ENCODE measurements around the gene EYS. TPM values are rescaled to one million over a fixed set of nuclear protein-coding genes. Genes with fewer than 3 reads are reported as not detected.
"Not testable (repeated sequence)": the region's sequence is repeated elsewhere in the genome, so short reads cannot be mapped to it uniquely, and the experiment has no call there.

The EYS gene
- total RNA-seq, 1 experiment from 2014 or later: 1.5 TPM

- POLR2A ChIA-PET: no interaction called here
- DNase-seq (ENCODE audit: unreplicated experiment): peak; percentile 75
- no peaks in the 10 kb centered on the region for H3K4me1 Mint-ChIP-seq (ENCODE audit: insufficient read depth, unreplicated experiment)
- CTCF ChIA-PET: interaction anchor here (0.7 to 0.8 kb wide), 2 partner anchors 223 to 296 kb away, joined by 3 read pairs; no protein-coding TSS in a partner anchor
- no peaks in the 10 kb centered on the region for H3K27me3 Mint-ChIP-seq (ENCODE audit: insufficient read depth, unreplicated experiment)
- BruUV-seq (replicated peaks): no TSS peak
- peaks cover 3% of the 10 kb centered on the region for H3K9me3 Mint-ChIP-seq (ENCODE audit: unreplicated experiment)
- no peak overlapping the region for H3K4me3 Mint-ChIP-seq (ENCODE audit: unreplicated experiment)
- H3K27ac Mint-ChIP-seq (ENCODE audit: low read depth, unreplicated experiment): peak overlapping the region; percentile 39
- intact Hi-C loops (cut with micrococcal nuclease): no loop called here
- no peaks in the 10 kb centered on the region for H3K36me3 Mint-ChIP-seq (ENCODE audit: insufficient read depth, unreplicated experiment)
- no peak for TF ChIP-seq CTCF (IDR thresholded peaks at IDR 0.05; ENCODE audit: unreplicated experiment)
Measured at GRCh38 chr6:64034910-64035655, 1671.9 kb downstream of the EYS start.

- DNase-seq (ENCODE audit: unreplicated experiment): no peak
- BruUV-seq (replicated peaks): no TSS peak
- POLR2A ChIA-PET: no interaction called here
- H3K27ac Mint-ChIP-seq (ENCODE audit: low read depth, unreplicated experiment): no peak overlapping the region
- H3K9me3 Mint-ChIP-seq (ENCODE audit: unreplicated experiment): peaks cover 9% of the 10 kb centered on the region
- no peaks in the 10 kb centered on the region for H3K4me1 Mint-ChIP-seq (ENCODE audit: insufficient read depth, unreplicated experiment)
- intact Hi-C loops (cut with micrococcal nuclease): no loop called here
- CTCF ChIA-PET: interaction anchor here (0.7 to 0.8 kb wide), 2 partner anchors 224 to 297 kb away, joined by 3 read pairs; no protein-coding TSS in a partner anchor
- TF ChIP-seq CTCF (IDR thresholded peaks at IDR 0.05; ENCODE audit: unreplicated experiment): no peak
- H3K36me3 Mint-ChIP-seq (ENCODE audit: insufficient read depth, unreplicated experiment): no peaks in the 10 kb centered on the region
- H3K27me3 Mint-ChIP-seq (ENCODE audit: insufficient read depth, unreplicated experiment): no peaks in the 10 kb centered on the region
- no peak overlapping the region for H3K4me3 Mint-ChIP-seq (ENCODE audit: unreplicated experiment)
Measured at GRCh38 chr6:64034291-64034690, 1672.7 kb downstream of the EYS start.

- H3K27me3 Mint-ChIP-seq (ENCODE audit: insufficient read depth, unreplicated experiment); intact Hi-C loops (cut with micrococcal nuclease): not testable (repeated sequence)
- CTCF ChIA-PET: interaction anchor here (0.7 kb wide), 1 partner anchor 18 kb away, joined by 3 read pairs; no protein-coding TSS in a partner anchor
Measured at GRCh38 chr6:64030950-64031618, 1675.9 kb downstream of the EYS start.

GRCh38 chr6:64023693-64024092 is 1683.3 kb downstream of the EYS start:
- POLR2A ChIA-PET: no interaction called here
- CTCF ChIA-PET: interaction anchor here (1.4 kb wide), 1 partner anchor 307 kb away, joined by 3 read pairs; no protein-coding TSS in a partner anchor
- BruUV-seq (replicated peaks): no TSS peak
- intact Hi-C loops (cut with micrococcal nuclease): no loop called here
- TF ChIP-seq CTCF (IDR thresholded peaks at IDR 0.05; ENCODE audit: unreplicated experiment): no peak
- DNase-seq (ENCODE audit: unreplicated experiment): no peak
- no peaks in the 10 kb centered on the region for H3K9me3 Mint-ChIP-seq (ENCODE audit: unreplicated experiment)
- H3K4me1 Mint-ChIP-seq (ENCODE audit: insufficient read depth, unreplicated experiment): no peaks in the 10 kb centered on the region
- no peaks in the 10 kb centered on the region for H3K27me3 Mint-ChIP-seq (ENCODE audit: insufficient read depth, unreplicated experiment)
- no peak overlapping the region for H3K27ac Mint-ChIP-seq (ENCODE audit: low read depth, unreplicated experiment)
- no peak overlapping the region for H3K4me3 Mint-ChIP-seq (ENCODE audit: unreplicated experiment)
- H3K36me3 Mint-ChIP-seq (ENCODE audit: insufficient read depth, unreplicated experiment): no peaks in the 10 kb centered on the region

More at GRCh38 chr6:64030950-64031618, 1675.9 kb downstream of the EYS start:
- H3K4me1 Mint-ChIP-seq (ENCODE audit: insufficient read depth, unreplicated experiment); H3K36me3 Mint-ChIP-seq (ENCODE audit: insufficient read depth, unreplicated experiment); POLR2A ChIA-PET; H3K4me3 Mint-ChIP-seq (ENCODE audit: unreplicated experiment); DNase-seq (ENCODE audit: unreplicated experiment); H3K27ac Mint-ChIP-seq (ENCODE audit: low read depth, unreplicated experiment); H3K9me3 Mint-ChIP-seq (ENCODE audit: unreplicated experiment); BruUV-seq (replicated peaks): not testable (repeated sequence)

Measured in MCF 10A (cell line).